ENCODE results near the gene WDFY4. TPM values are rescaled to one million over a fixed set of nuclear protein-coding genes. Genes with fewer than 3 reads are reported as not detected.

Gene WDFY4
- polyA plus RNA-seq, 4 donors, result 1.3 to 2.1 (median 1.7) TPM

GRCh38 chr10:48684463-48684791 lies 246 bp upstream of the WDFY4 start:
- DNase-seq (ENCODE audit: low read depth in 4 of 4, low spot score in 3 of 4), result no peak

DNA sequence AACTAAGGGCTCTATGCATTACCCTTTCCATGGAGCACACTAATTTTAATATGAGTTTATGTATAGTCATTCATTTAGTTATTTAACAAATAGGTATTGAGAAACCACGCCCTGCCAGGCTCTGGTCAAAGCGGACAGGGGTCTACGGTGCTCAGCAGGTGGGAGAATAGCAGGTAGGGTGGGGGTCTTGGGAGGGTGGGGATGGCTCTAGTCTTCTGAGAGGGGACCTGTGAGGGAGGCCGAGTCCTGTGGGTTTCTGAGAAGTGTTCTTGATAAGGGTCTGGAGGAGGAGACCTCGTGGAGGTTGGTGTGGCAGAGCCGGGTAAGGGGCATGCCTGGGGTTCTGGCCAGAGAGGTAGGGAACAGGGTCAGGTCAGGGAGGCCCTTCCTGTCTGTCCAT lies 1.1 kb downstream of the WDFY4 start:
- DNase-seq (ENCODE audit: low read depth in 4 of 4, low spot score in 3 of 4), result no peak

DNA sequence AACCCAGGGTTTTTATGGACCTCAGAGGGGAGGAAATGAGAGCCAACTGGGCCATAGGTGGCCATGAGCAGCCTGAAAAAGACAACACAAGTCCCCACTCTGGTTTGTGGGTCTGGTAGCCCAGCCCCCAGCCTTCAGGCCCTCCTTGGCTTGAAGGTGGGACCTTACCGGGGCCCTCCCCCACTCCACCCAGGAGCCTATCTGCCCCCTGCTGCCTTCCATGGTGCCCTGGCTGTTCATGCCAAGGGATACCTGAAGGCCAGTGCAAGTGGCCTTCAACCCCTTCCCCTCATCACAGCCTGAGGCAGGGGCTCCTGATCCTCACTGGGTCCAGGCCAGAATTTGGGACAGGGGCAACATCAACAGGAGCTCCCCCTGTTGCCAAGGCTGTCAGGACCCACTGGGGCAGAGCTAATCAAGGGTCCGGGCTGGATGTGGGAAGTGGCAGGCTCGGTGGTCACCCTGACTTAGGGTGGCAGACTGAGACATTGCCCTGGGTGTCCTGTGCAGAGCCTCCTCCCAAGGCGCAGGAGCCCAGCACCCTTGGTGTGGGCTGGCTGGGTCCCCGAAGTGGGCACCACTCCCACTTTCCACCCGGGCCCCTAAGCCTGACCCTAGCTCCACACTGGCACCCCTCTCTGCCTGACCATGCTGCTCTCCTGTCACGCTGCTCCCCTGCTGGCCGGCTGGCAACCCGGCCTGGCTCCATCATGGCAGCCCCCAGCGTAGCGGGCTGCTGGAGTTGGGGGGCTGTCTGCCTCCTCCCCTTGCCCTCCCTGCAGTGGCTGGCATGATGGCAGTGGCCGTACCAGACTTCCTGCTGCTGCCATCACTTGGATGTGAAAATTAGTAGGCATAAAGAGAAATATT lies 6.4 kb downstream of the WDFY4 start:
- DNase-seq (ENCODE audit: low read depth in 4 of 4, low spot score in 3 of 4), result no peak

DNA sequence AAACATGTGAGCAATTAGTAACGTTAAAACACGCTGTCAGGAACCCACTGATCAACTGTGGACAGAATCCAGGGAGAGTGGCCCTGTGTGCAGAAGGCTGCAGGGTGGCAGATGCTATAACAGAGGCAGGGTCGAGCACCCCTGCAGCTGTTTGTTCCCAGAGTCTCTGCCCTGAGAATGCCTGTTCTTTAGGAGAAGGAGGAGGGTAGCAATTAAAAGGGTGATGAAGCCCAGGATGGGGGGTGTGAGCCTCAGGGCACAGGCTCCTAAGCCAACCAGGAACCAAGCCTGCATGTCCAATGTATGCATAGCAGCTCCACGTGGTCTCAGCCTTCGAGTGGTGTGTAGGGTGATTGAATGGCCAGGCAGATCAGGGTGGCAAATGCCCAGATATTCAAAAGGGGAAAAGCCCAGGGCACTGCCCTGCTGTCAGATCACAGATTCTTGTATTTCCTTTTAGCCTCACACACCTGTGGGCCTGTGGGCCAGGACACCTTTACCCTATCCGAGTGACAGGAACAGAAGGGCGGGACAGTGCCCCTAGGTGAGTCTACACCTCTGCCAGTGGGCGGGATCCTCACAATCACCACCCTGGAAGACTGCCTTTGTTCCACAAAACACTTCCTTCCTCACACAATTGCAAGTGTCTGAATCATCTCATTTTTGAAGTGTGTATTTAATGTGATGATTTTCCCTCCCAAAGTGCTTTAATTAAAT lies 7.3 kb downstream of the WDFY4 start:
- no peak for DNase-seq (ENCODE audit: low read depth in 4 of 4, low spot score in 3 of 4)

- no peak for DNase-seq (ENCODE audit: low read depth in 4 of 4, low spot score in 3 of 4)
Observed at GRCh38 chr10:48692748-48693147, 8.1 kb downstream of the WDFY4 start.

- no peak for DNase-seq (ENCODE audit: low read depth in 4 of 4, low spot score in 3 of 4)
Observed at GRCh38 chr10:48693206-48693605, 8.5 kb downstream of the WDFY4 start.

DNA sequence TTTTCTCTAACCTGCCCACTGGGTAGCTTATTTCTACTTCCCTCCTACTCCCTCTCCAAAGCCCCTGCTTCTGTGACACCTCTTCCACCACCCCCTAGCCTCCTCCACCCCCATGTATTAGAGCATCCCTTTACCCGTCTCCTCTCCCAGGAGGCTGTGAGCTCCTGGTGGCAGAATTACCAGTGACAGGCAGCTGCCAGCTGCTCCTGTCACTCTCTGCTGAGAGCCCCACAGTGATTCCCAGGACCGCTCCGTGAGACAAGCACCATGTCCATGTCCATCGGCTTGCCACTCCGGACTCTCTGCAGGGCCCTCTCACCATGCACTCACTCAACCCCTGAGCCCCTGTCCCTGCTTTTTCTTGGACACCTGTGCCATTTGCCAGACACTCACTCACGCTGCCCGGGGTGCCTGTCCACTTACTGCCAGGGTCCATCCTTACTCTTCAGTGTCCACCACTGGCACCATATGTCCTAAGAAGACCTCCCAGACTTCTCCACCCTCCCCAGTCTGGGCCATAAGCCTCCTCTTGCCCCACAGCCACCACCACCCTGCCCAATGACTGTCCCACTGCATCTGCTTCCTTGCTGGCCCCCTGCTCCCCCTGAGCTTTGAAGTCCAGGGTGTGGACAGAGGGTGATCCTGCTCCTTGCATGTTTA lies 9.8 kb downstream of the WDFY4 start:
- DNase-seq (ENCODE audit: low read depth in 4 of 4, low spot score in 3 of 4), result no peak

DNA sequence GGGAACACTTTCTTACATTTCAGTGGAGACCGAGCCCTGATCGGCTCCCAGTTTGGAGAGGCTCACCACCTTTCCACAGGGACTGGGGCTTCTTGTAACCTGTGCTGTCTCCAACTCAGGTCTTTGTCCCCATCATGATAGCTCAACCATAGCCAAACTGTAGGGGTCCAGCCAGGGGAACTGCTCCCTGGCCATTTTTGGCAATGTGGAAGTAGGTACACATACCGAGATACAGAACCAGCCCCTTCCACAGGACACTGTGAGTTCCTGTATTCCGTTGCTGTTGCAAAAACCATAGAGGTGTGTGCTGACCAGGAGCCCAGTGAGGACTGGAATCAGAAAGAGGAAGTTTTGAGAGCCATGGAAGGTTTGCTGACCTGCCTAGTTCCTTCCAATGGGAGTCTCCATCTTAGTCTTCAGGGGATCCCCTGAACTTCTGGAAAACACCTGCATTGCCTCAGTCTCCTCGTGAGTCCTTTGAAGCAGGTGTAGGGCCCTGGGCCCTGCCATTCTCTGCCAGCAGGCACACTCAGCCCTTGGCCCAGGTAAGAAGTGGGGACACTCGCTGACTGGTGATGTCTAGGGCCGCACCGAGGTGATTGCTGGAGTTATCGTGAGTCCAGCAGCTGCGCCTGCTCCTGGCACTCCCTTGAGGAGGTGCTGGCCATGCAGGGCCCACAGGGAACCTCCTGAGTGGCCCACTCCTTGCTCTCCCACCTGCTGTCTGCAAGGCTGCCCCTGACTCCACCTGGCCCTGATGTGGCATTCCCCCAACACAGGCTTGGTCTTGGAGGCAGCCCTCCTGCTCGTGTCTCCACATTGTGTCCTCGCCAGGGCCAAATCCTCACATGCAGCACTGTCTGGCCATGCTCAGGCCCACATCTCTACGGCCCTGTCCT lies 11.2 kb downstream of the WDFY4 start:
- DNase-seq (ENCODE audit: low read depth in 4 of 4, low spot score in 3 of 4), result no peak

- no peak for DNase-seq (ENCODE audit: low read depth in 4 of 4, low spot score in 3 of 4)
Observed at GRCh38 chr10:48696535-48696873, 11.8 kb downstream of the WDFY4 start.

GRCh38 chr10:48697091-48697490 lies 12.4 kb downstream of the WDFY4 start:
- no peak for DNase-seq (ENCODE audit: low read depth in 4 of 4, low spot score in 3 of 4)

GRCh38 chr10:48697821-48698764 lies 13.4 kb downstream of the WDFY4 start:
- no peak for DNase-seq (ENCODE audit: low read depth in 4 of 4, low spot score in 3 of 4)

- no peak for DNase-seq (ENCODE audit: low read depth in 4 of 4, low spot score in 3 of 4)
Observed at GRCh38 chr10:48699011-48699627, 14.4 kb downstream of the WDFY4 start.

- DNase-seq (ENCODE audit: low read depth in 4 of 4, low spot score in 3 of 4), result no peak
Observed at GRCh38 chr10:48700071-48700470, 15.4 kb downstream of the WDFY4 start.

GRCh38 chr10:48700493-48700892 lies 15.8 kb downstream of the WDFY4 start:
- no peak for DNase-seq (ENCODE audit: low read depth in 4 of 4, low spot score in 3 of 4)

- no peak for DNase-seq (ENCODE audit: low read depth in 4 of 4, low spot score in 3 of 4)
Observed at GRCh38 chr10:48701139-48701901, 16.6 kb downstream of the WDFY4 start.

DNA sequence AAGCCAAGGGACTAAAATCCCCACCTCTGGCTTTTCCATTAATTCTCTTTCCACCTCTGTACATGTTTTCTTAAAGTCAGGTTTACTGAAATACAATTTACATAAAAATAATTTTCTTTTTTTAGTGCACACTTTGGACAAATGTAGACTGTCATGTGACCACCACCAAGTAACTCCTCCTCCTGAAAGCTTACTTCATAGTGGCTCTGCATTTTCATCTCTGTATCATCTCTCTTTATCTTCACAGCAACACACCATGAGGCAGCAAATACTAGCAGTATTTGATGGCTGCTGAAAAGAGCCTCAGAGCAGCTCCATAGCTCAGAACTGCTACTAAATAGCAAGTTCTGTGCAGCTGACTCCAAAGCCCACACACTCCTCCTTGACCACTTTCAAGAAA lies 17.3 kb downstream of the WDFY4 start:
- no peak for DNase-seq (ENCODE audit: low read depth in 4 of 4, low spot score in 3 of 4)

DNA sequence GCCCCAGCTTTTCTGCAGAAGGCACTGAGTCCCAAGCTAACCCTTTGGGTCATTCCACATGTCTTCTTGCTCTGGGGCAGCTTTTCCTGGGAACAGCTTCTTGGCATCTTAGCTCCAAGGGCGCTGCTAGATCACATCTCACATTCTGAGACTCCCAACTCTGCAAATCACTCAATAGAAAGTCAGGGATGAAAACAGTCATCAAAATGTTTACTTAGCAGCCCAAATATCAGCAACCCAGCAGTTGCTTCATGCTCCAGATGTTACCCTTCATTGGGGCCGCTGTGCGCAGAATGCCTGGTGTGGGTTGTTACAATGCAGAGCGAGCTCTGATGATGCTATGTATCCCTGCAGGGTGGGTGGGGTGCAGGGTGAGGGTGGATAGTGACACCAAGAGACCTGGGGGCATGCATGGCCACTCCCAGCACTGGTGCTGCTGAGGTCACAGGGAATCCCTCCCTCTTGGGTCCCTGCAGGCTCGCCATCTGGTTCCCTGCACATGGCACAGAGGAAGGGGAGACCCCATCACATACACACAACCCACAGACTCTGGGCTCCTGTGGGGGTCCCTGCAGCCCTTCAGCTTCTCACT lies 19.0 kb downstream of the WDFY4 start:
- DNase-seq (ENCODE audit: low read depth in 4 of 4, low spot score in 3 of 4), result no peak

GRCh38 chr10:48704156-48704555 lies 19.5 kb downstream of the WDFY4 start:
- DNase-seq (ENCODE audit: low read depth in 4 of 4, low spot score in 3 of 4), result no peak
